ENCODE data around the gene SAMD10.

SAMD10 gene

DNA sequence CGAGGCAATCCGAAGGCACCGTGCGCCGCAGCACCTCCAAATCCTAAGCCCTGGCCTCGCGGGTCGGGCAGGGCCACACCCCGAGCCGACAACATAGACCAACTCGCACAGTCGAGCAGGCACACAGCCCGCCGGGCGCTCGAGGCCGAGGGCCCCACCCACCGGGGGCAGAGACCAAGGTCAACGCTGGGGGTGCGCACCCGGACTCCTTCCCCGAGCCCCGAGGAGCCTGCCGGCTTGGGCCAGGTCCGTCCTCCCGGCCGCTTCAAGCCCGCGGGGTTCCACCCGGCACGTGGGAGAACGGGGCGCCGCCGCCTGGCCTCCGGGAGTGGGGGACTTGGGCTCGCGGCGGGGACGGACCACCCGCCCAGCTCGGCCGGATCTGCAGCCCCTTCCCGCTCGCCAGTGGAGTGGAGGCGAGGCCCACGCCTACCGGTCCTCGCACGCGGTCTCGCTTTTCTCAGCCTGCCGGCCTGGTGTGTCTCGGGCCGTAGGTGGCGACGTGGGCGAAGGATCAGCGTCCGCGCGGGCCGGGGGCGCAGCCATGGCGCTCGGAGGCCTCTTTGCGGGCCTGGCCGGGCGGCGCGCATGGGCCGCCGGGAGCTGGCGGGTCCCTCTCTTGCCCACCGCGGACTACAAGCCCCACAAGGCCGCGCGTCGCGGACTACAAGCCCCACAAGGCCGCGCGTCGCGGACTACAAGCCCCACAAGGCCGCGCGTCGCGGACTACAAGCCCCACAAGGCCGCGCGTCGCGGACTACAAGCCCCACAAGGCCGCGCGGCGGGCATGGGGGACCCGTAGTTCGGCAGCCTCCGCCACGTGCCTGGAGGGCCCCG, 23.4 kb downstream of the SAMD10 start, which contains the start of gene UCKL1:
Gene UCKL1 (minus strand): TSS at position 590 of the 837 bp plus-strand sequence. CDS start 44 bp downstream, at position 546.
- DNase-seq, result peak; percentile 94

DNA sequence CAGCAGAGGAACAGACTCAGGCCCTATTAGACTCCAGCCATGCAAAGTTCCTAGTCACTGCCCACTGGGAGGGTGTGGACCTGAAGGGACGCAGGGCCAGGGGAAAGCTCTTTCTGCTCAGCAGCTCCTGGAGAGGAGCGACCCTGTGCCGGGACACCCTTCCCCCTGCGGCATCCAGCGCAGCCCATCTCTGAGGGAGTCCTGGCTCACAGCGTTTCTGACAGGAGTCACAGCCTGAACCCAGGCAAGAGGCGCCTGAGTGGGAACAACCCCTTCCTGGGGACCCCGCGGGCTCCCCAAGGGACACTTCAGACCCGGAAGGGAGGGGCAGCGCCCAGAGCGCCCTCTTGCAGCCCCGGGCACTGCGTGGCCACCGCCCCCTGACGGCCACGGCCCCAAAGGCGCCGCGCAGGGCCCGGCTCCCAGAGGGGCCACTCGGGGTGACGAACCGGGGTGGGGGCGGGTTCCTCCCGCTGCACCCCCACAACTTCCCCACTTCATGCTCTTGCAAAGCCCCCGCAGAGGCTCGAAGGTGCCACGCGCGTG, 24.1 kb downstream of the SAMD10 start:
- DNase-seq, result peak; percentile 66

DNA sequence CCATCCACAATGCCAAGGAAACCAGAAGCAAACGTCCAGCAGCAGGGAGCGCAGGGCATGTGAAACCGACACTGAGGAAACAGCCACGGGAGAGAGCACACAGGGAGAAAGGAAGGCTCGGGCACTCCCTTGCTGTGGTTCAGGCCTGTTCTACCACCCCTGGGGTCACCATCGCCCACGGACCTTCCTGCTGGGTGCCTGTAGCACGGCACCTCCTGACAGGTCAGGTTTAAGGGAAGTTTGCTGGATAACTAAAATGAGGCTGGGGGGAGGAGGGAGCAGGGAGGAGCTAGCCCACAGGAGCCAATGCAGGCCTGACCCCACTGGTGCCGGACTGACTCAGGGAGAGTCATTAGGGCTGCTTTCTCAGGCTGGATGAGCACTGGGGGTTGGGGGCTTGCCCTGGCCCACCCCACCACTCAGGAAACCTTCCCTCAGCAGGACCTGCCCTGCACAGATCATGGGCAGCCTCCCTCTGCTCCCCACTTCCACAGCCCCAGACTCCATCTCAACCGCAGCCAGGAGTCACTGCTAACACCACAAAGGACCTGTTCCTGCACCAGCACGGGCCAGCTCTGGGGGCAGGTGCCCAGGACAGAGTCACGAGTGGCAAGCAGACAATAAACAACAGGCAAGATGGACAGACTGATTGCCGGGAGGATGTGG, 25.5 kb downstream of the SAMD10 start:
- DNase-seq, result no peak

DNA sequence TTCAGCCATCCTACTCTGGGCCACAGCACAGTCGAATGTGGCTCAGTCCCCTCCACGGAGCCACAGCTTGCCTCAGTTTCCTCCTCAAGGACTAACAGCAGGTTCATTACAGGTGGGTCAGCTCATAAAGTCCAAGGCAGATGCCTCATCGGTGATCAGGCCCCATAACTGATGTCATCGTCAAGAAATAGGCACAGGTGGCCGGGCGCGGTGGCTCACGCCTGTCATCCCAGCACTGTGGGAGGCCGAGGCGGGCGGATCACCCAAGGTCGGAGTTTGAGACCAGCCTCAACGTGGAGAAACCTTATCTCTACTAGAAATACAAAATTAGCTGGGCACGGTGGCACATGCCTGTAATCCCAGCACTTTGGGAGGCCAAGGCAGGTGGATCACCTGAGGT, 26.7 kb downstream of the SAMD10 start:
- DNase-seq, result no peak

DNA sequence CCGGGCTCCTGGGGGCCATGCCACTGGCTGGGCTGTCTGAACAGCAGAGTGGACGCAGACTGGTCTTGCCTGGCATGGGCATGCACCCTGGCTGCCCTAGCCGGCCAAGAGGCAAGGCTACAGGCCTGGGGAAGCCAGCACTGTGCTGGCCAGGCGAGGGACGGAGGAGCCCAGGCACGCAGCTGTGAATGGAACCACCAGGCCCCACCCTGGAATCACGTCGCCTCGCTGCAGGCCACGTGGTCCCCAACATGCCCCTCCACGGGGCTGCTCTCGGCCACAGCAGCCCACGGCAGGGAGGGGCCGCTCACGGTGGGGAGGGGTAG, 27.3 kb downstream of the SAMD10 start:
- DNase-seq, result no peak

DNA sequence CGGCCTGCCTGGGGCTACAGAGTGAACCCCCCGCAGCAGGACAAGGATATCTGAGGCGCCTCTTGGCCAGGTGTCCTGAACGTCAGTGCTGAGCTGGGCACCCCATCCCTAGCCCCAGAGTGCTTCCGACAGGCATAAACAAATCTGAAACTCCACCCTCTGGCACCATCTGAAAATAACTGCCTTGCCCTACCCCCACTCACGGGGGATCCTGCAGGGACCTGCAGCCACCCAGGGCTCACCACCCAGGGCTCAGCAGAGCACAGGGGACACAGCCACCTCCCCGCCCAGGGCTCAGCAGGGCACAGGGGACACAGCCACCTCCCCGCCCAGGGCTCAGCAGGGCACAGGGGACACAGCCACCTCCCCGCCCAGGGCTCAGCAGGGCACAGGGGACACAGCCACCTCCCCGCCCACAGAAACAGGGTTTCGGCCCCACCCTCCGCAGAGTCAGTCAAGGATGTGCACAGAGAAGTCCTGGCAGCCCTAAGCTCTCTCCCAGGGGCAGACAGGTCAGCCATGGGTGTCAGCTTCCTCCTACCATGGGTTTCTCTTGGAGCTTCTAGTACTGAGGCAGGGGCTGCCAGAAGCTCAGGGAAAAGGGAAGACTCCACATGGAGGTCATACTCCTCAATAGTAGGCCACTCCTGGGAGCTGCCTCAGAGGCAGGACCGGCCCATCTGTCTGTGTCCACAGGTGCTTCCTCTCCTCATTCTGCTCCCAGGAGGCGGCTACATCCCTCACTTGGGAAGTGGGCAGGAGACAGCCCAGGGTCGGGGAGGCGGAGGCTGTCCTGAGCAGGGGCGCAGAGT, 27.8 kb downstream of the SAMD10 start:
- no peak for DNase-seq

DNA sequence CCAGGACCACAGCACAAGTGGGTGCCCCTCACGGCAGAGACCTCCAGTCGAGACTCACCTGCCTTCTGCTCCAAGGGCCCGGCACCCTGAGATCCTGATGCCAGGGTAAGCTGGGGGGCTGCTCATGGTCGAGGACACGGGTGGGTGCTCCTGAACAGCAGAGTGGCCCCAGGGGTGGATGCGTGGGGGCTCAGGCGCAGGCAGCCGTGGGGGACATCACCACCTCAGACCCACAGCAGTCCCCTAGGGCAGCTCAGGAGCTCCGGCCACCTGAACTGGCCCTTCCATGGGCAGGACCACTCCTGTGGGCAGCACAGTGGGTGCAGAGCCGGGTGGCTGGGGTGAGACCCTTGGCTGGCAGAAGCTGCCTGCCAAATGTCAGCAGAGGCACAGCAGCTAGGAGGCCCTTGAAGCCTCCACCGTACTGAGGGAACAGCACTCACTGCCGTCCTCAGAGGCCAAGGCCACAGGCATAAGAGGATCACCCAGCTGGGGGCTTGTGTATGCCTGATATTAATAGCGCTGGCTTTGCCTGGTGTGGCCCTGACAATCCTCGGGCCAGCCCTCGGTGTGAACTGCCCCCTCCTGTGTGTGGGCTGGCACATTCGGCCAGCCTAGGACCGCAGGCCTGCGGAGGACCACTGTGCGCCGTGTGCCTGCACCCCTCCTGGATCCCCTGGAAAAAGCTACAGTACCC, 28.6 kb downstream of the SAMD10 start:
- DNase-seq, result peak; percentile 38

DNA sequence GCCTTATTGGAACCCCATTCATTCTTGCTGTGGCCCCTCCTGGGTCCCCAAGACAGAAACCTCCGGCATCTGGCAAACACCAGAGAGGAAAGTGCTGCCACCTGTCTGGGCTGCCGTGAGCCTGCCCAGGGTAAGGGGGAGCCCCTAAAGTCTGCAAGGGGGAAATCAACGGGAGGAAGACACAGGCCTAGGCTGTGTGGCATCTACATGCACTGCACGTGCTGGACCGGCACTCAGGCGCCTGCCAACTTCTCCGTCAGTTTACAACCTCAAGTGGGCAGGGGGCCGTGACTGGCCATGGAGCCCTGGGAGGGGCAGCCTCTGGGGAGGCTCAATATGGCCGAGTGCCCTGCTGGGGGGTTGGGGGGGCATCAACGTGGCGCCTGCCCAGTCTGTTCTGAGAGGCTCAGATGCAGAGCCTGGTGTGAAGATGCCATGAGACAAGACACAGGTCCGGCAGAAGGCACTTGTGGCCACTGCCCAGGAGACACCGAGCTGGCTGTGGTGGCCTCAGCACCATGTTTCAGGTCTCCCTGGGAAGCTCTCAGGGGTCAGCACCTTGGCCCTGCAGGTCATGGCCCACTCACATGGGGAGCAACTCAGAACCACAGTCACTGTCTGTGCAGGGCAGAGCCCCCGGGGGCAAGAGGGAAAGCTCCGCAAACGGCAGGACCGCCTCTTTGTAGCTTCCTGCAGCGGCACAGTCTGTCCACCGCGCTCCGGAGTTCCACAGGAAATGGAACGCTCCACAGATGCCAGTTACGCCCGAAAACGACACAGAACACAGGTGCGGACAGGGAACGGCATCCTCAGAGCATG, 31.6 kb downstream of the SAMD10 start:
- peak; percentile 37 for DNase-seq

DNA sequence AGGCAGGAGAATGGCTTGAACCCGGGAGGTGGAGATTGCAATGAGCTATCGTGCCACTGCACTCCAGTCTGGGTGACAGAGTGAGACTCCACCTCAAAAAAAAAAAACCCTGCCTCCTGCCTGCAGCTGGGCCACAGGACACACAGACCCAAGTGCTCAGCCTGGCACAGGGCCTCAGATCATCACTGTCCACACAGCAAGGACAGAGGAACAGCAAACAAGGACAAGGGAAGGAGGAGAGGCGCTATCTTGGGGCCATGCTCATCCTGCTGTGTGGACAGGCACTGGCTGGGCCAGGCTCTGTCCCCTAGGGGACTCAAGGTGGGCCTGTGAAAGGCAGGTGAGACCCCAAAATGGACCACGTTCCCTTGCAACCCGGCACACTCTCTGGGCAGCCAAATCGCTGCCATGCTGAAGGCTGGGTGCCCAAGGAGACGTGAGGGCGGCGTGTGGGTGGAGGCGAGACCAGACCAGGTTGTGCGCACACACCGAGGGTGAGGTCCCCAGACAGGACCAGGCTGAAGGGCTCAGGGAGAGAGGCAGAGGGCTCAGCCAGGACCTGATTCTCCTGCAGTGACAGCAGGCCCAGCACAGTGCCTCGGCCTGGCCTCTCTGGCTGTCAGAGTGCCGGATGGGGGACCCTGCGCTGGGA, 32.3 kb downstream of the SAMD10 start:
- DNase-seq, result no peak

DNA sequence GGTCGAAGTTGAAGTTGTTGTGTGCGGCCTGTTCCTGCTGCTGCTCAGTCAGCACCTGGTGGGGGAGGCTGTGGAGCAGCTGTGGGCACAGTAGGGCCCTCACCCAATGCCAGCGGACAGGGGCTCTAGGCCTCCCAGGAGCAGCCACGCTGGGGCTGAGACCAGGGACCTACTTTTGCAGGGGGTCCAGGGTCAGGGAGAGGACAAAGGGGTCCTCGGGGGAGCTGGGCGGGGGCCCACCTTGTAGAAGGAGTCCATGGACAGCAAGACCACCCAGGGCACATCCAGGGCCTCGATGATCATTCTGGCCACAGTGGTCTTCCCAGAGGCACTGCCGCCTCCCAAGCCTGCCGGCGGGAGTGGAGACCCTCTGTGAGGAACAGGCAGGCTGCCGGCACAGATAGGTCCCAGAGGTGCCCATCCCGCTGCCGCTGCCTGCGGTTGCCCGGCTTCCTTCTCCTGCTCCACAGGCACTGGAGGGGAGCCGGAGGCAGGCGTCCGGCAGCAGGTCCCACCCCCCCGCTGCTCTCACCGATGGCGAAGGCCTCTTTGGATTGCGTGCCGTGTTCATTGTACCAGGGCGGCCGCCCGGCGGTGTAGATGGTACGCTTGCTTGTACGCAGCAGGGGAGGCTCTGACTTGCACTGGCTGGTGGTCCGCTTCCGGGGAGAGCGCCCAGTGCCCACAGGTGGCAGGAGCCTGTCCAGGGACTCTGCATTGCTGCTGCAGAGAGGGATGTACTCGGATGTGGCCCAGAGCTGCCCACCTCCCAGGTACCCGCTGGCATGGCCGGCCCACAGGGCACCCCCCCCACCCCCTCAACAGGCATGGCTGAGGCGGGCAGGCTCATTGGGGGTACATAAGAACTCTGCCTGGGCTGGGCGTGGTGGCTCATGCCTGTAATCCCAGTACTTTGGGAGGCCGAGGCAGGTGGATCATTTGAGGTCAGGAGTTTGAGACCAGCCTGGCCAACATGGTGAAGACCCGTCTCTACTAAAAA, 33.2 kb downstream of the SAMD10 start:
- no peak for DNase-seq

DNA sequence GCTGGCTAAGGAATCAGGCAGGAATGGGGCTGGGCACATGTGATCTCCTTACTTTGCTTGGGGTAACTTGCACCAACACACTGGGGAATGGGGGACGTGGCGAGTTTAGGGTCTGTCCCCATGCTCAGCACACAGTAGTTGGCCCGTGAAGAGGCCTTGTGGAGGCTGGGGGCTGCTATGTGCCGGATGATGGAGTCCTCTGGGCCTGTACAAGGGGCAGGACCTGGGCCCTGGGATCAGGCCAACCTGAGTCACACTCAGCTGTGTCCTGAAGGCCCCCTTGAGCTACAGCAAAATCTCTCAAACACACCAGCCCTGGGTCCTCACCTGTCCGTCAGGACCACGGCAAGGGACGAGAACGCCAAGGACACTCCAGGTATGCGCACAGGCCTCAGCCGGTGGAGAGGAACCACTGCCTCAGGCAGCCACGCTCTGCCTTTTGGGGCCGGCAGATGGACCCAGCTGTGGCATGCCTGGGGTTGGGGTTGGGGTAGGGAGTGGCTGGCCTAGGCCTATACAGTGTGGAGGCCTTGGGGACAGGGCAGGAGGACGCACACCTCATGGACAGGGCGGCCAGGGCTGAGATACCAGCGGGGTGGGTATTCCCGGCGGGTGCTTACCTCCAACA, 34.3 kb downstream of the SAMD10 start:
- DNase-seq, result no peak

DNA sequence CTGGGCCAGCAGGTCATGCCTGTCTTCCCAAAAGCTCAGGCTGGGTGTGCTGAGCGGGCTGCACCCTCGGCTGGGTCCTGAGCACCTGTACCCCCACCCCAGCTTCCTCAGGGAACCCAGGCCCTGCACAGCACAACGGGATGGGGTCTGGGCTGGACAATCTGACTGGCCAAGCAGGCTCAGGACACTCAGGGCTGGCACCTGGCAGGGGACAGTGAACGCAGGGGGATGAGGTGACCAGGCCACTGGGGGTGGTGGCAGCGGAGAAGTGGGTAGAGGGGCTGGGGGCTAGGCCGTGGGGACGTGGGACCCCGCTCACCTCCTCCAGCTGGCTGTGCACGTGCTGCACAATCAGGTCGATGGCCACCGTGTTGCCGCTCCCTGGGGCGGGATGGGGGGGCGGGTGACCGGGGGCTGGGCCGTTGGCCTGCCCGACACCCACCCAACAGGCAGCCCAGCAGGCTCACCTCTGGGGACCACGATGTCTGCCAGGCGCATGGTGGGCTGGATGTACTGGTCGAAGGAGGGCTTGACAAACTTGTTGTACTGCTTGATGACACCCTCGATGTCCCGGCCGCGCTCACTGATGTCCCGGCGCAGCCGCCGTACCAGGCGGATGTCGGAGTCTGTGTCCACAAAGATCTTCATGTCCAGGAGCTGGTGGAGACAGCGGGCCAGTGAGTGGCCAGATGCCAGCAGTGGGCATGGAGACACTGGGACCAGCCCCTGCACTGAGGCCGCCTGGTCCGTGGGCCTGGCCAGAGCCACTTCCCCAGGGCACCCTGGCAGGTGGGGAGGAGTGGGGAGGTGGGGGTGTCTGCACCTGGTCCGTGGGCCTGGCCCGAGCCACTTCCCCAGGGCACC, 35.1 kb downstream of the SAMD10 start:
- no peak for DNase-seq

DNA sequence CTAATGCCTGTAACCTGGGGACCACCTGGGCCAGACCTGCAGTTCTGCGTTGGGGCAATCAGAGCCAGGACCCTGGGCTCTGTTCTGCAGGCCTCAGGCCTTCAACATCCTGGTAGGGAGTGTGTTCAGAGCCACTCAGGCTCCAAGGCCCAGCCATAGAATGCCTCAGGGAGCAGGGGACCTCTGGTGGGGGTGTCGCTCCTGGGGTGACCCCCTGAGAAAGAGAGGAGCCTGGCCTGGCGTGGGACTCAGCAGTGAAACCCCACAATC, 35.7 kb downstream of the SAMD10 start:
- no peak for DNase-seq

DNA sequence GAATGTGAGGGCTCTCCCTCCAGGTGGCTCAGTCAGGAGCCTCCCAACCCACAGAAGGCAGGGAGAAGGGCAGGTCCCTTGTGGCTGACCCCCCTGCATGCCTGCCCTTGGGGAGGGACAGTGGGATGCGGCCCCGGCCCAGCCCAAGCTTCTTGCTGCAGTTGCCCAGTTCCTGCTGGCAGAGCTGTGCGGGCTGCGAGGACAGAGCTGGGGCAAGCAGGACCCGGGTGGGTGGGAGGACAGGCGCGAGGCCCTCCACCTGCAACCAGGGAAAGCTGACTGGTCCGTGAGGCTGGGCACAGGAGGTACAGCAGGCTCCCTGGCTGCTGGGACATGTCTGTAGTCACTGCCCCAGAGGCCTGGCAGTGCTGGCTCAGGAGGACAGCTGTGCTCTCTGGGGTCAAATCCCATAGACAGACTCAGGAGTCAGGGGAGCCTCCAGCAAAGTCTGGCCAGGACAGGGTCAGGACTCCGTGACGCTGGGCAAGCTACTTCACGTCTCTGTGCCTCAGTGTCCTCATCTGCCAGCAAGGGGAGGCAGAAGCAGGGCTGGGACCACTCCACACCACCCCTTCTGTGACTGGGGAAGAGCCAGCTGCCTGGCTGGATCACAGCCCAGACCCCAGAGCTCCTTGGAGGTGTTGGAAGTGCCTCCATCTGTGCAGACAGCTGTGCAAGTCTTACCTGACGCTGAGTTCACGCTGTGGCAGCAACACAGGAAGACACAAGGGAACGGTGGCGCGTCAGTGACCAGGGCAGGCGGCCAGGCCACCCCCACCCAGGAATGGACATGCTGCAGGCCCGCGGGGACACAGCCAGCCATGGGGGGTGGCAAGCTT, 36.3 kb downstream of the SAMD10 start:
- DNase-seq, result no peak

DNA sequence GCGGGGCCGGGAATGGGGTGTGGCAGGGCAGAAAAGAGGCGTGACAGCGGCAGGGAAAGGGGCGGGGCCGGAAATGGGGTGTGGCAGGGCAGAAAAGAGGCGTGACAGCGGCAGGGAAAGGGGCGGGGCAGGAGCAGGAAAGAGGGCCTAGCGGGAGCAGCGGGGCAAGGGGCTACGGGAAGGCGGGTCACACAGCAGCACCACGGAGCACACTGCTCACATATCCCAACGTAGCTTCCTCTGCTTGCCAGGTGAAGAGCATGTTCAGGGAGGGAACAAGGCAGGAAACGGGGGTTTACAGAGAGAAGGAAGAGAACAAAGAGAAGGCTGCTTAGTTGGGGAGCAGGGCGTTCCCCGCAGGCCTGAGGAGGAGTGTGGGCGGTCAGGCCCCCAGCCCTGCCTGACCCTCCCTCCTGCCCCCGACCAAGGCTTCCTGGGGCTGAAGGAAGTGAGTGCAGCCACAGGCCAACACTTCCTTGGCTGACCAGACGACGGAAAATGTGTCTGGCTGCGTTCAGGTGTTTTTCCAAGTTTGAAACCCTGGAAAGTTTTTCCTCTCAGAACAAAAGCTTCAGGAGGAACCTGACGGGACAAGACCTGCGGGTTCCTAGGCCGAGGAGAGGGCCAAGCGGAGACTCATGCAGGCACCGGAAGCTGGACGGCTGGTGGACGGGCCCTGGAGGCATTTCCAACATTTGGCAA, 37.0 kb downstream of the SAMD10 start:
- no peak for DNase-seq

DNA sequence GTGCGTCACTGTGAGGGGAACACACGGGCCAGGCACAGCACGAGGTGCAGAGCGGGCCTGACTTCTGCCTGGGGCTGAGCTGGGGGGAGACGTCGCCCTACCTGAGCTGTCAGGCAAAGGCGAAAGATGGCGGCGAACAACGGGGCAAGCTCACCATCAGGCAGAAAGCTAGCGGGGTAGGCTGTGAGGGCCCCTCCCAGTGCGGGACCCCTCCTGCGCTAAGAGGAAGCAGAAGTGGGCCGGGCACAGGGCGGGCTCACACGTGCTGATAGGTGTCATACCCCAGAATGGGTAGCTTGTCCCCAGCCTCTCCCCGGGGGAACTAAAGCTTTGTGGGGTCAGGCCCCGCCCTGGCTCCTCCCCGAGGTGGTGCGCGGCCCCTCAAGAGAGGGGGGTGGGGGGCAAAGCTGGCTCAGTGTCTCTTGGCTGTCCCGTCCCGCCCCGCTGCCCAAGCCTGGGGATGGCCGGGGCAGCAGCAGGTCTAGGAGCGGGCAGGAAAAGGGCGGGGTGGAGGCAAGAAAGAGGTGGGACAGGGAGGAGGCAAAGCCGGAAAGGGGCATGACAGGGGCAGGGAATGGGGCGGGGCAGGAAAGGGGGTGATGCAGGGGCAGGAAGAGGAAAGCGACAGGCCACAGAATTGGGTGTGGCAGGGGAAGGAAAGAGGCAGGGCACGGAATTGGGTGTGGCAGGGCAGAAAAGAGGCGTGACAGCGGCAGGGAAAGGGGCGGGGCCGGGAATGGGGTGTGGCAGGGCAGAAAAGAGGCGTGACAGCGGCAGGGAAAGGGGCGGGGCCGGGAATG, 38.0 kb downstream of the SAMD10 start:
- no peak for DNase-seq

Data from retina (tissue), 1 donor.